ENCODE measurements around the gene MUL1. TPM values are rescaled to one million over a fixed set of nuclear protein-coding genes. Genes with fewer than 3 reads are reported as not detected.

The MUL1 gene
- total and polyA plus RNA-seq, 2 of the 8 experiments (the other 6 are each of a cell fraction or from before 2014, with no cell fraction given) = 16.4 to 20.8 TPM

DNA sequence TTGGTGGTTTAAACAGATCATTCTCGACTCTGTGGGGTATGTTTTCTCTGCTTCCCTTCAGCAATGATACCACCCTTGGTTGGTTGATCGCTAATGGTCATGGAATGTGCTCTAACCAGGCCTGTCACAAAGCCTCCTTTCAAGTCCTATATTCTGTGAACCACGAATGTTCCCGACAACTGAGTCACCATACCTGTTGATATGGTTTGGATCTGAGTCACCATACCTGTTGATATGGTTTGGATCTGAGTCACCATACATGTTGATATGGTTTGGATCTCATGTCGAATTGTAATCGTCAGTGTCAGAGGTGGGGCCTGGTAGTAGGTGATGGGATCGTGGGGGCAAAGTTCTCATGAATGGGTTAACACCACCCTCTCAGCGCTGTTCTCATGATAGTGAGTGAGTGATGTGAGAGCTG, 11.7 kb downstream of the MUL1 start:
- no peak overlapping the region for H4K8ac ChIP-seq (ENCODE audit: extremely low read depth, insufficient read depth, low read length)
- POLR2A ChIA-PET (ENCODE audit: partially characterized antibody) = interaction anchor here (1.1 kb wide), 1 partner anchor 29 kb away, joined by 3 read pairs; no protein-coding TSS in a partner anchor
- H3K4ac ChIP-seq (replicated peaks; ENCODE audit: insufficient read length, low read depth, low read length) = no peak overlapping the region
- 88% methylated on average over 8 of the region's 8 CpGs; no CpG with 5 or more reads in 1 of the 2 experiments for WGBS, 2 experiments (ENCODE audit: extremely low coverage in 1 of 2, insufficient coverage in 1 of 2, insufficient read length in 1 of 2, insufficient replicate concordance in 2 of 2, low coverage in 1 of 2, low lambda C conversion rate in 2 of 2, missing lambda C conversion rate in 1 of 2)
- H4K5ac ChIP-seq (ENCODE audit: insufficient read length, low read depth, low read length) = no peak overlapping the region
- H3K79me1 ChIP-seq (ENCODE audit: low read depth, low read length) = no peaks in the 10 kb centered on the region
- H2AK5ac ChIP-seq (ENCODE audit: low read depth, low read length) = 0 out of 2 replicates have a peak overlapping the region, but pooled peaks have one; percentile 58
- TF ChIP-seq SP4 (IDR thresholded peaks at IDR 0.05; ENCODE audit: low read length) (no peak), RXRA (IDR thresholded peaks at IDR 0.05; ENCODE audit: insufficient read depth, low read depth, low read length) (no peak), NANOG (IDR thresholded peaks at IDR 0.05; ENCODE audit: insufficient read depth, low read depth, low read length, poor library complexity, severe bottlenecking) (no peak), KDM5A (IDR thresholded peaks at IDR 0.05; ENCODE audit: low read length) (no peak), CTBP2 (IDR thresholded peaks at IDR 0.05; ENCODE audit: borderline replicate concordance, insufficient read depth, insufficient read length, low read length) (no peak), CBX8 (IDR thresholded peaks at IDR 0.05; ENCODE audit: borderline replicate concordance, low read depth, low read length) (no peak), TAF1 (IDR thresholded peaks at IDR 0.05; ENCODE audit: low read depth, low read length) (no peak), MAFK (IDR thresholded peaks at IDR 0.05; ENCODE audit: low read depth, low read length) (no peak), RNF2 (IDR thresholded peaks at IDR 0.05; ENCODE audit: borderline replicate concordance, low read depth, low read length, missing control alignments, poor library complexity, severe bottlenecking) (no peak)
- TF ChIP-seq, protein P1, sequence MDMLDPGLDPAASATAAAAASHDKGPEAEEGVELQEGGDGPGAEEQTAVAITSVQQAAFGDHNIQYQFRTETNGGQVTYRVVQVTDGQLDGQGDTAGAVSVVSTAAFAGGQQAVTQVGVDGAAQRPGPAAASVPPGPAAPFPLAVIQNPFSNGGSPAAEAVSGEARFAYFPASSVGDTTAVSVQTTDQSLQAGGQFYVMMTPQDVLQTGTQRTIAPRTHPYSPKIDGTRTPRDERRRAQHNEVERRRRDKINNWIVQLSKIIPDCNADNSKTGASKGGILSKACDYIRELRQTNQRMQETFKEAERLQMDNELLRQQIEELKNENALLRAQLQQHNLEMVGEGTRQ (IDR thresholded peaks at IDR 0.05; ENCODE audit: low read length) = no peak
- H3K4me2 ChIP-seq (ENCODE audit: insufficient read depth in 1 of 2, low read depth in 2 of 2, low read length in 2 of 2) = no peak overlapping the region
- peaks cover 0 to 11% (median 0%) of the 10 kb centered on the region in 4 experiments; a peak in 3 of 7 replicates for H3K4me1 ChIP-seq (replicated peaks in 1 of 4; ENCODE audit: control insufficient read depth in 3 of 4, insufficient read depth in 4 of 4, low read length in 3 of 4)
- H3K14ac ChIP-seq (ENCODE audit: insufficient read length) = no peak overlapping the region
- H2BK5ac ChIP-seq (ENCODE audit: low read depth, low read length) = 0 out of 2 replicates have a peak overlapping the region, but pooled peaks have one; percentile 44
- H3K56ac ChIP-seq (replicated peaks; ENCODE audit: insufficient read length, low read depth, low read length) = no peak overlapping the region
- H2BK20ac ChIP-seq (ENCODE audit: low read length) = no peak overlapping the region
- FAIRE-seq = no peak
- H2BK15ac ChIP-seq (ENCODE audit: low read length) = no peak overlapping the region
- peaks cover 0 to 4% of the 10 kb centered on the region in 2 experiments for H4K20me1 ChIP-seq (replicated peaks in 1 of 2; ENCODE audit: control insufficient read depth in 1 of 2, insufficient read depth in 2 of 2, low read length in 2 of 2)
- H2BK12ac ChIP-seq (ENCODE audit: low read depth, low read length) = no peak overlapping the region
- H3K36me3 ChIP-seq (ENCODE audit: control insufficient read depth in 2 of 4, insufficient read depth in 4 of 4, low read length in 3 of 4) = peaks cover 3 to 19% (median 13%) of the 10 kb centered on the region in 4 experiments; a peak in 7 of 8 replicates
- H2AFZ ChIP-seq (ENCODE audit: low read length) = no peak overlapping the region
- H4K91ac ChIP-seq (replicated peaks; ENCODE audit: insufficient read length, low read length) = no peak overlapping the region
- no peak overlapping the region for H3K27ac ChIP-seq (ENCODE audit: low read depth, low read length)
- CTCF ChIA-PET (ENCODE audit: partially characterized antibody) = interaction anchor here (3.2 to 6.9 kb wide), 2 partner anchors 116 to 122 kb away, joined by 10 to 44 read pairs; no protein-coding TSS in a partner anchor
- no peaks in the 10 kb centered on the region; the same call in 1 of the 2 replicates for H3K23me2 ChIP-seq (ENCODE audit: low read depth, low read length)
- no peak overlapping the region for H3K18ac ChIP-seq (ENCODE audit: extremely low read depth, low read length)
- H3K79me2 ChIP-seq (ENCODE audit: control insufficient read depth in 1 of 2, insufficient read depth in 2 of 2, low read length in 2 of 2) = no peaks in the 10 kb centered on the region
- DNase-seq (ENCODE audit: low read depth in 1 of 2, low spot score in 2 of 2) = no peak
- no peaks in the 10 kb centered on the region; a peak in 2 of 7 replicates for H3K27me3 ChIP-seq (replicated peaks in 1 of 4; ENCODE audit: control insufficient read depth in 3 of 4, extremely low read depth in 1 of 4, insufficient read depth in 3 of 4, low read length in 3 of 4)
- no peak overlapping the region for H3K4me3 ChIP-seq (ENCODE audit: extremely low read depth in 1 of 4, insufficient read depth in 2 of 4, low read depth in 3 of 4, low read length in 4 of 4)
- no peaks in the 10 kb centered on the region; a peak in 1 of 4 replicates for H3K9me3 ChIP-seq (ENCODE audit: insufficient read depth in 2 of 2, low read depth in 1 of 2, low read length in 1 of 2)
- no peak overlapping the region for H3K9ac ChIP-seq (replicated peaks in 1 of 4; ENCODE audit: extremely low read depth in 1 of 4, low read depth in 3 of 4, low read length in 3 of 4)
- no peak overlapping the region for H3K23ac ChIP-seq (ENCODE audit: insufficient read length)
- H2BK120ac ChIP-seq (replicated peaks; ENCODE audit: low read depth, low read length) = no peak overlapping the region
